Daoy (cell line): ENCODE measurements around the gene PEPD. TPM values are rescaled to one million over a fixed set of nuclear protein-coding genes. Genes with fewer than 3 reads are reported as not detected.

Experiments
- DNase-seq: peaks from one replicate; pipeline ENCODE4 v3.0.0-alpha.2; 2015; ENCODE audit warnings: low read depth
- total RNA-seq: library from RNA; depleted of rRNA; stranded (reverse); fragments of >200 nt; shearing (Covaris generic); gene quantifications from 2 replicates; pipeline ENCODE4 v1.2.3, GENCODE V29; 2014

PEPD gene
- total RNA-seq, 1 experiment from 2014 or later, result 87.3 TPM

DNA sequence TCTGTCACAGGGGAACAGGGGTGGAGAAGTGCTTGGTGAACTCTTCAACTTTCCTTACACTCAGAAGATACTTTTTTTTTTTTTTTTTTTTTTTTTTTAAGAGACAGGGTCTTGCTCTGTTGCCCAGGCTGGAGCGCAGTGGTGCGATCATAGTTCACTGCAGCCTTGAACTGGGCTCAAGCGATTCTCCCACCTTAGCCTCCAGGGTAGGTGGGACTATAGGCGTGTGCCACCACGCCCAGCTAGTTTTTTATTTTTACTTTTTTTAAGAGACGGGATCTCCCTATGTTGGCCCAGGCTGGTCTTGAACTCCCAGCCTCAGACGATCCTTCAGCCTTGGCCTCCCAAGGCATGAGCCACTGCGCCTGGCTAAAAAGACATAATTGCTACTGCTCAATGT lies 136.6 kb downstream of the PEPD start:
- DNase-seq, result no peak

DNA sequence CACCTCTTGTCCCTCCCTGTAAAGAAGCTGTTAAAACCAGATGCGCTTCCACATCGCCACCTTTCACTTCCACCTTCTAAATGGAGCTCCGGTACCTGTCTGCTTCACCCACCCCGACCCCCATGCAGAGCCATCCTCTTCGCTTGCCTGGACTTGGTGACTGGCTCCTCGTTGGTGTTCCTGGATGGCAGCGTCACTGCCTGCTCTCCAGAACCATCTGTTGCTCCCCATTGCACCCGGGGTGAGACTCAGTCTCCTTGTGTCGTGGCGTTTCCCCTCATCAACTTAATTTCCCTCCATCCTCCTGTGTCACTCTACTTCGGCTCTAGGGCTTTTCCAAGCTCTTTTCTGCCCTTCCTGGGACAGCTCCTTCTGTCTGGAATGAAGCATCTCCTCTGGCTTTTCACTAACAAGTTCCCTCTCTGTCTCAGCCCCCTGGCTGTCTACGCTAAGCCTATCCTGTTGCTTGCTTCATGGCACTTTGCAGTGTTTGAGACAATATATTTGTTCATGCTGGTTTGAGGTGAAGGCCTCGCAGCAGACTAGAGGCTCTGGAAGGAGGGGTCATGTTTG lies 137.8 kb downstream of the PEPD start:
- DNase-seq, result no peak

DNA sequence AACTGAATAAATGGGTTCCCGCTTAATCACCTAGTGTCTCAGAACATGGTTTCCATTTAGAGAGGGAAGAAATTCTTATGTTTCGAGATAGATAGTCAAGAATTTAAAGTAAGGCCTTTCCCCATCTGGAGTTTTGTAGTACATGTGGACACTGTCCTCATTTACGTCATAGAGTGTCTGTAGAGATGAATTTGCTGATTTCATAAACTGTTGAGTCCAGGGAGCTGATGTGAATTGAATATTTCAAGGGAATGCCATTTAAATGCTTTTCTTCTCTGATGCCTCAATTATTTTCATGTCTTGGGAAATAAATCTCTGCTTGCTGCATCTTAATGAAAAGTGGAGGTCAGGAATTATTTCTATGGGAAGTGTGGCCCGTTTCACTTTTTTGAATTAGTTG lies 138.6 kb downstream of the PEPD start:
- no peak for DNase-seq

DNA sequence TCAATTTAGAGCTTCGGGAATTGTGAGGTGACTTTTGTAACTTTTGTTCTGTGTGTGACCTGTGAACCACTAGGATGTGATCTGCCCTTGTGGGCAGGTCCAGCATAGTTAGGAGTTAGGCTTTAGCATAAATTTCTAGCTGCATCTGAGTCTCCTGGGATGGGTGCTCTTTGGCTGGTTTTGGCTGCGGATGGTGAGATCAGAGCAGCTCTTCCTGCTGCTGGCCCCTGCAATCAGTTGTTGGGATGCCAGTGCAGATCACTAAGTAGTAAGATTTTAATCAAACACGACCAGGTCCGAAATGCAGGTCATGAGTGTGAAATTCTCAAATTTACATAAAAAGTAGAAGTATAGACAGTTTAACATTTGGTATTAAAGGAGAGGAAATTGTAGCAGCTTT lies 139.6 kb downstream of the PEPD start:
- DNase-seq, result no peak

DNA sequence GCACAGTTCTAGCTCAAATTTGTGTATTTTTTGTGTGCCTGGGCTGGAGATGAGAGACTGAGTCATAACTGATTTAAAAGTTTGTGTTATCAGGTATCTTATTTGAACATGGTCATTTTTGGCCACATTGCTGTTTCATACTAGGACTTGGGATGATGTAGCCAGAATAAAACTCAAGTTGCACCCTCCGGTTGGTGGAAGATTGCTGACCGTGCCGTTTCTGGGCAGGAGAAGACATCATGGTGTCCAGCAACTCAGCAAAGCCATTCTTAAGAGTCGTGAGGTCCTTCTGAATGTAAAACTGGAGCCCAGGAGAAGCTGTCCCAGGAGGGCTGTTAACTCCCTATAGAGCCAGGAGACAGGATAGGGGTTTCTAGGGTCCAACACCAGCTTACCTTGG lies 140.5 kb downstream of the PEPD start:
- no peak for DNase-seq

DNA sequence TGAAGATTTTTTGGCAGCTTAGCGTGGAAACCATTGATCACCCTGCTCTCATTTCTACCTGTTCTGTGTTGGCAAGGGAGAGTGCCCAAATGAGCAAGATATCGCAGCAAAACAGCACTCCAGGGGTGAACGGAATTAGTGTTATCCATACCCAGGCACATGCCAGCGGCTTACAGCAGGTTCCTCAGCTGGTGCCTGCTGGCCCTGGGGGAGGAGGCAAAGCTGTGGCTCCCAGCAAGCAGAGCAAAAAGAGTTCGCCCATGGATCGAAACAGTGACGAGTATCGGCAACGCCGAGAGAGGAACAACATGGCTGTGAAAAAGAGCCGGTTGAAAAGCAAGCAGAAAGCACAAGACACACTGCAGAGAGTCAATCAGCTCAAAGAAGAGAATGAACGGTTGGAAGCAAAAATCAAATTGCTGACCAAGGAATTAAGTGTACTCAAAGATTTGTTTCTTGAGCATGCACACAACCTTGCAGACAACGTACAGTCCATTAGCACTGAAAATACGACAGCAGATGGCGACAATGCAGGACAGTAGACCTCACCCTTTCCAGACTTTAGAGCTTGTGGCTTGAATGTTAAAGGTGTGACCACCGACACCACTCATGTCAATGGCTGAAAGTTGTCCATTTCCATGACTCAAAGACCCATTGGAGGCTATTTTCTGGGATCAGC lies 142.3 kb downstream of the PEPD start:
- no peak for DNase-seq

DNA sequence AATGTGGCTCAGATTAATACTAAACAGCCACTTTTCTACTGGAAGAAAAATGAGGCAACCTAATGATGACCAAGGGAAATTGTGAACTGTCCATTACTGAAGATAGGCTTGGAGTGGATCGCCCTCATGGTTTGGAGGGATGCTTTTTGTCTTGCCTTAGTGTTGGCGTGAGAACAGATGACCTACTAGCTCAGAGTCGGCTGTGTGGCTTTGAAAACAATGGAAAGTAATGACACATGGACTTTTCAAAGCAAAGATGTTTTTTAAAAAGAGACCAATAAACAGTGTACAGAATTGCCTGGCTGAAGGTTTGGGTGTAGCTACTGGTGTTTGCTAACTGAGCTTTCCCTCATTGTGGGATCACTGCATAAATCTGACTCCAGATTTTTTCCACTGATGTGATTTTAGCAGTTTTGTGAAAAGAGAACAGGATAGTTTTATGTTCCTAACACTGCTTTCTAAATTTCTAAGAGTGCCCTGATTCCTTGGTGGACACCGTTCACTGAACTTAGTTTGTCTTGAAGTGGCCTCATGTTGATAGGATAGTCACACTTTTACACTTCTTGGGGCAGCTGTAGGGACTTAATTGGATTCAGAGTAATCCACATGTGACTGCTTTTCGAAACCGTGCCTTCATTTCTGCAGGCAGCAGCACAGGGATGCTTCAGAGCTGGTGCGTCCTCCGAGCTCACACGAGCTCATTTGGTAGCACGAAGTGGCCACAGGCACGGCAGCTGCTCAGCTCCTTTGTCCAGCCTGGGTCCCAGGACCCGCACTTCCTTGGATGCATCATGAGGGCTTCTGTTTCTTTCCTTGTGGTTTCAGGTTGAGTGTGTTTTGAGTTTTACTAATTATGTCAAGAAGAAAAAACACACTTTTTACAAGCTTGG lies 143.8 kb downstream of the PEPD start:
- DNase-seq, result no peak

DNA sequence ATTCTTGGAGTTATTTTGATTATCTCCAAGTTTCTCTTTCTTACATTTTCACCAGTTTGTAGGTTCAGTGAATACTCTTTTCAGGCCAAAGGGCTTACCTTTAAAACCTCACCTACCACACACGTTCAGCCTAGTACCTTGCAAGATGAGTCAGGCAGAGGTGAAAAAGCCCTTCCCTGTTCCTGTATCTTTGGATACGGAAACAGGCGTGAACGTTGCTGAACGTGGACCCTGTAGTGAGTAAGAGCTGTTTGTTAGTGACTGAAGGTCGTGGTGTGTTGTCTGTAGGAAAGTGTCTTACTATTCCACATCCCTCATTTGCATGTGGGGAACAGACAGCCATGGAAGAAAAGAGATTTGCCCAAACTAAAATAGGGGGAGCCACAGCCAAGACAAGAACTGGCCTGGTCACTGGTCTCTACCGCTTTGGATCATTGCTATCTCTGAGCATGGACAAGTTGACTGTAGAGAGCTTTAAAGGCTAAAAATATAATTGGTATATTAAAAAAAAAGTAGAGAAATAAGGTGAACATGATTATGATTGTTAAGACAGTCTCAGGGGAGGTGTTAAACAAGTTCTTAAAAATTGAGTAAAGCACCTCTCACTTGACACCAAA lies 144.5 kb downstream of the PEPD start:
- no peak for DNase-seq

DNA sequence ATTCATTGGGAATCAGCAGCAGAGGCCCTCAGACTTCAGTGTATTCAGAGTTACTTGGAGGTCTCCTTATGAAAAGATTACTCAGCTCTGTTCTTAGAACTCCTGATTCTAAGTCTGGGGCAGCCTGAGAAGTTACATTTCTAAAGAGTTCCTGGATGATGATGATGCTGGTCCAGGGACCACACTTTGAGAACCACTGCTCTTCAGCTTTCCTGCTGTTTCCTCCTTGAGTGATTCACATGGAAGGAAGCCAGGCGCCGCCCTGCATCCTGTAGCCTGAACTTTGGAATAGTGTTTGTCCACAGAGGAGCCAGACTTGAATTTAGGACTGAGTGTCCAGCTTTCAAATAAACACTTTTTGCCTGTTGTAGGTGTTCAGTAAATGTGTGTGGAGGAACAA lies 145.2 kb downstream of the PEPD start:
- DNase-seq, result peak; percentile 82

DNA sequence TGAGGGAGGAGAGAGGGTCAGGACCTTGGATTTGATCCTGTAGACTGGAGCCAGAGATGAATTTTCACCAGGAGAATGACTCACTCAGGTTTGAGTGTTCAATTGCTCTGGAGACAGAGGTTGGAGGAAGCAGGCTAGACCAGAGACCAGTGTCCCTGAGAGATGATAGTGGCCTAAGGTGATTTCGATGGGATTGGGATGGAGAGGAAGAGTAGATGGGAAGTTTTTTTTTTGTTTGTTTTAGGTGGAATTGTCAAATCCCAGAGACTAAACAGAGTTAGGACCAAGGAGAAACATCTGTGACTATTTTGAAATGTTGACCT lies 145.8 kb downstream of the PEPD start:
- no peak for DNase-seq

DNA sequence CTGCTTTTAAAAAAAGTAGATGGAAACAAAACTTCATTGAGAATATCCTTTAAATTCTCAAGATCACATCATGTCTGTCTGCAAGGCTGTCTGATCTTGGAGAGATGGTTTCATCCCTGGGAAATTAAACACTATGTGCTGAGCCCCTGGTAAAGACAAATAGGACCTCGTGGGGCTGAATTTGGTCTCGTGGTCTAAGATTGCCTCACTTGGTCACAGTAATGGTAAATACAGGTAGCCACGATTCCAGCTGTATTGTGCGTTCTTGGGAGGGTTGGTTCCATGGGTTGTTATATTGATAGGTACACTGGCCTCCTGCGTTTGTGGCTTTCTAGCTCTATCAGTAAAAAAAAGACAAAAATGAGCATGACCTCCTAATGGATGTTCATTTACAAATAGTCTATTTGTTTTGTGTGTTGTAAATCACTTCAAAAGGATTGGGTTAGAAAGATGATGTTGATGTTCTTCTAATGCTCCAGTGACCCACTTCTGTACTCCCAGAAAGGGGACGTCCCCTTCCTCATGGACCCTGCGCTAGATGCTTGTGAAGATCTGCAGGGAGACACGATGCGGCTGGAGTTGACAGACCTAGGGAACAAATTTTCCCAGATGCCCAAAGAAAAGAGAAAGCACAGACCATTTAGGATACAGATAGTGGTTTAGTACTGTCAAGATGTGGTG lies 146.3 kb downstream of the PEPD start:
- no peak for DNase-seq

DNA sequence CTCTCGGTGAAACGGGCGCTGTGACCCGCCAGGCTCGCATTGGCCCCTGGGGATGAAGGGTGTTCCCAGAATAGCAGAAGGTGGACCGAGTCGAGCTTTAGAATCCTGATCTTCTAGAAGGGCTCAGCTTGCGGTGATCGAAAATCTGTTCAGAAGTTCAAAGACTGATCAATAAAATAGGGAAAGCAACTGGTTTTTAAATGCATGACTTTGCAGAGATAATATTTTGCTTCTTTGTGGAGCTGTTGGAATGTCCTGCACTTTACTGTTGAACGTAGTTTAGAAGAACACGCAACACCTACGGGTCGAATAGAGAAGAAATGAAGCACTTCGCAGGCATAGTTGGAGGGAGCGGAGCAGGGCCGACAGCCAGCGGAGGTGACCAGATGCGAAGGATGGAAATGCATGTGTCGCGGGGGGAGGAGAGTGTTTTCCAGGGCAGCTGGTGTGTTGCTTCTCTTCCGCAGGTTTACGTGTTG lies 147.3 kb downstream of the PEPD start:
- DNase-seq, result no peak

DNA sequence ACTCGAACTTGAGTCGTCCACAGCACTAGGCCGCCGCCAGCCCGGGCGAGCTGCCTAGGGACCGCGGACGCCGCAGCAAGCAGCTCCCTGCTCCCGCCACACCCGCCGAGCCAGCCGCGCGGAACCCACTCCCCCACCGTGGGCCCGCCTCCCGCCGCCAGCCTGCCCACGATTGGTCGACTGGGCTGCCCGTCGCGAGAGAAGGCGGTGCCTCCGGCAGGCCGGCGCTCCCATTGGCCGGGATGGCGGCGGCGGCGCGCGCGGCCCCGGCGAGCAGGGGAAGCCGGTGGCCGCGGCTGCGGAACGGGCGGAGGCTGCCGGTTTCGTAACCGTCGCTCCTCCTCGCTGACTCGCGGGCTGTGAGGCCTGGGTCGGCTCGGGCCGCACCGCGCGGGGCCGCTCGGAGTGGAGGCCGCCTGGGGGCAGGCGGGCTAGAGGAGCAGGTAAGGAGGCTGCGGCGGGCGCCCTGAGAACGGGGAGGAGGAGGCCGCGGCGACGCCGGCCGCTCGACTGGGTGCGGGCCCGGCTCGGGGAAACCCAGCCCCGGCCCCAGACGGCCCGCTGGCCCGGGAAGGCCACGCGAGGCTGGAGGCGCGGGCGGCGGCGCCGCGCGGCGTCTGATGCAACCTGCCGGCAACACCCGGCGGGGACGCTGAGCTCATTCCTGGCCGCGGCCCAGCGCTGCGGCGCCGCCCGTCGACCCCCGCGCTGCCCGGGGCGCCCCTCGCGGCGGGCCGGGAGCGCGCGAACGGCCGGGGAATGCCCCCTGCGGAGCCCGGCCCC lies 147.9 kb downstream of the PEPD start, which contains the start of gene CEBPG:
Gene CEBPG, plus strand, starts transcription at position 257 of the 783 bp plus-strand sequence. CDS start 5,531 bp downstream, outside the sequence.
- DNase-seq, result peak; percentile 95

DNA sequence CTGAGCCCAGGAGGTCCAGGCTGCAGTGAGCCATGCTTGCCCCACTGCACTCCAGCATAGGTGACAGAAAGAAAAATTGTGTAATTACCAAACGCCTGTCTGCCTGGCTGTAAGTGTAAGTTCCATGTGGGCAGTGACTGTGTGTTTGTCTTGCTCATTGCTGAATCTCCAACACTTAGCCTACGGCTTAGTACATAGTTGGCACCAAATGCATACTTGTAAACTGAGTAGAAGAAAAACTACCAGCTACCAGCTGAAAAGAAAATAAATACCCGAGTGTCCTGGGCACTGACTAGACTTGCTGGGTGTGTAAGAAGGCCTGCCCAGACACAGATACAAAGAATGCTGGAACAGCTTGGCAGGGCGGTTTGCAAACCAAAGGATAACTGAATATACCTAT lies 150.8 kb downstream of the PEPD start:
- no peak for DNase-seq

DNA sequence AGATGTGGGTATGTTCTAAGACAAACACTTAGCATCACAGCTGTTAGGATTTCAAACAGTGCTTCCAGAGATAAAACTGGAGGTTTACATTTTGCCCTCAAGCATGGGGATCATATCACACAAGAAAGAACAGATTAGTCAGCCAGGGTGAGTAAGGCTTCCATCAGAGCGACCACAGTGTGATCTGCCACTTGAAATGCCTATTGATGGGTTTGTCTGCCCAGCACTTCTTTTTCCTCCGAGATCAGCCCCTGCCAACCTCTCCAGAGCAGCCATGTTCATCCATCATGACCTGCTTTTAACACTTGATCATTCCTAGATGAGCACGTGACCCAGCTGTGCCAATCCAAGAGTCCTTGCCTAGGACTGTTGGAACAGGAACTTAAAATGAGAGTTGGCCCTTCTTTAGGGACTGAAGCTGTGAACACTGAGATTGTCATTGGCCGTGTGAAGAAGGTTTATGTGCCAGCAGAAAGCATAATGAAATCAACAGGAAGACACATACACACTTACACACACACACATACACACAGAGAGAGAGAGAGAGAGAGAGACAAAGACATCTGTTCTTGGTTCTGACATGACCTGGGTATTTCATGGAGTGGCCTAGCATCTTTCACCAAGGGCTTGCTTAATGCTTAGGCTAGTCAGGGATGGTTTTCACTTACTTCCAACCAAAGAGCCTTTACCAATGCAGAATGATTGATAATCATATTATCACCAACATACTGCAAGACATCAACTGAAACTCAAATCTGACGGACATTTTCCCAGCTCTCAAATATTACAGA lies 153.3 kb downstream of the PEPD start:
- peak; percentile 87 for DNase-seq

DNA sequence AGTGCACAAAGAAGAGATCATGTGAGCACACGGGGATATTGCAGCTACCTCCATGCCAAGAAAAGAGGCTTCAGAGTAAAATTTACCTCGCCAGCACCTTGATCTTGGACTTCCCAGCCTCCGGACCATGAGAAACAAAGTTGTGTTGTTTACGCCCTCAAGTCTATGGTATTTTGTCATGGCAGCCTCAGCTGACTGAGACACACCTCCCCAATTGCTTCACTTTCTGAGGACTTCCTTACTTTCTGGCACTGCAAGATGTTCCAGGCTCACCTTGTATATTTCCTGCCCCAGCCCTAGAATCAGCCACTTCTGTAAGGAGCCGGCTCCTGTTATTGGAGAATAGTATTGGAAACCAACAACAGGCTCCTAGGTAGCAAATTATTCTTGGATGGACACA lies 154.7 kb downstream of the PEPD start:
- no peak for DNase-seq

DNA sequence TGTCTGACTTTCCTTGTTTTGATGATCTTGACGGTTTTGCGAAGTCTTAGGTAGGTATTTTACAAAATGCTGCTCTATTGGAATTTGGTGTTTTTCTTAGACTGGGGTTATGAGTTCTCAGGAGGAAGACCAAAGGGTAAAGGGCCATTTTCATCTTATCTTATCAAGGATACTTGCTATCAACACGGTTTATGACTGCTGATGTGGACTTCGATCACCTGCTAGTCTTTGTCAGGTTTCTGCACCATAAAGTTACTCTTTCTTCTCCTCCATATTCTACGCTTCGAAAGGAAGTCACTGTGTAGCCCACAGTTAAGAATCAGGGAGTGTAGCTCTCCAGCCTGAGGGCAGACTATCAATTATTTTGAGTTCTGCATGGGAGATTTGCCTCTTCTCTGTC lies 155.5 kb downstream of the PEPD start:
- DNase-seq, result no peak

DNA sequence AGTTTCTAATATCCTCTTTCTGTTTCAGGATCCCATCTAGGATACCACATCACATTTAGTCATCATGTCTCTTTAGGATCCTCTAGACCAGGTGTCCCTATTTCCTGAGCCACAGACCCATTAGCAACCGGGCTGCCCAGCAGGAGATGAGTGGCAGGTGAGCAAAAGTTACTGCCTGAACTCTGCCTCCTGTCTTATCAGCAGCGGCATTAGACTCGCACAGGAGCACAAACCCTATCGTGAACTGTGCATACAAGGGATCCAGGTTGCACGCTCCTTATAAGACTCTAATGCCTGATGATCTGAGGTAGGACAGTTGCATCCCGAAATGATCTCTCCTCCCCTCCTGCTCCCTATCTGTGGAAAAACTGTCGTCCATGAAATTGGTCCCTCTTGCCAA lies 155.9 kb downstream of the PEPD start:
- DNase-seq, result no peak

DNA sequence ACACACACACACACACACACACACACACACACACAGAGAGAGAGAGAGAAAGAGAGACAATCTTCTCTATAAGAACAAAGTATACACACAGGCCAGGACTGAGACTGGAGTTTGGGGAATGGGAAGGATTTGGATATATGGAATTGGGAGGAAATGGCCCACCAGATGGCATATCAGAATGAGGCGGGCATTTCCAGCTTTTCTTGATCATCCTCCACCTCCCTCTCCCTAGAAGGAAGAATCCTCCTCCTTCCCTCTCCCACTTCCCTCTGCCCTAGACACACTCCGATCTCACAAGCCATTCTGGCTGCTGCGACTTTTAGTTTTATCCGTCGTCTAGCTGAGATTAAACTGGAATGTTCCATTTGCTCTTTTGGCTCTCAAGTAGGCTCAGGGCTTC lies 158.1 kb downstream of the PEPD start:
- DNase-seq, result no peak
